ENCODE results near the gene FBXL16.

Gene FBXL16

DNA sequence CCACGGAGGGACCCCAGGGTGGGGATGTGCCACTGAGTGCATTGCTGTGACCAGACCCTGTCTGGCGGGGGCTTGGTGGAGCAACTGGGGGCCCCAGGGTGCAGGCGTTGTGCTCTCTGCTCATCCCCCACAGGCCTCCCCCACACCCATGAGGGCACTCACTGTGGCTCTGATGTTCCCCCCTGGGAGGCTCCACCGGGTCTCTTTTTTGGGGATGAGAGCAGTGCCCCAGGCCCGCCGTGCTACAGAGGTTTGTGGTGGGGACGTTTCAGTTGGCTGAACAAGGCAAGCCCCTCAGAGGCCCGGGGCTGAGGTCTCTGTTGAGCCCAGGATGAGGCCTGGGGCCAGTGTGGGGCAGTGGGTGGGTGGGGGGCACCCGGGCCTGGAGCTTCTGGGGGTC is 18.1 kb upstream of the FBXL16 start:
- no peak for DNase-seq (ENCODE audit: low spot score)

DNA sequence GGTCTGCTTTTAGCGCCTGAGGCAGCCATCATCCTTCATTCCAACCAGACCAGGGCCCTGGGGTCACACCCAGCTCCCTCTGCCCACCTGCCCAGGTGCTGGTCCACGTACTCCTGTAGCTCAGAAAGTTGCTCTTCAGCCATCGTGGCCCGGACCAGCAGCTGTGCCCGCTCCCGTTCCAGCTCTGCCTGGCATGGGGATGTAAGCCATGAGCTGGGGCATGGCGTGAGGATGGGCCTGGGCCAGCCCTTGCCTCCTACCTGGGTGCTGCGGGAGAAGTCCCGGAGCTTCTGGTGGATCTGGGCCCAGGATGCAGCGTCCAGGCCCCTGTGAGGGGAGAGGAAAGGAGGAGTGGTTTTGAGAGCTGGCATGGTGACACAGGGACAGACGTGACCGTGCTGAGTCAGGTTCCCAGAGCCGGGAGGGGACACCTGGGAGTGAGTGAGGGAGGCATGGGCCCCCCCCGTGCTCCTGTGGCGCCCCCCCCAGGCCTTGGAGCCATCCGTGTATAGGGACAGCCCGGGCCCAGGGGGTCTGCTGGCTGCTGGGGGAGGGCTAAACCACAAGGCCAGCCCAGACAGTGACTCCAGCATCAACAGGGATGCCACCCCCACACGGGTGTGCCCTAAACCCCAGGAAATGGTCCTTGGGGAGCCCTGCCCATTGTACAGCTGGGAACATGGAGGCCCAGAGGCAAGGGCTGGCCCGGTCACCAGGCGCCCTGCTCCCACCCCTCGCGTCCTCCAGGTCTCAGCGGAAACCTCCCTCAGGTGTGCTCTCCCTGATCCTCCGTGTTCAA is 17.4 kb upstream of the FBXL16 start:
- no peak for DNase-seq (ENCODE audit: low spot score)

DNA sequence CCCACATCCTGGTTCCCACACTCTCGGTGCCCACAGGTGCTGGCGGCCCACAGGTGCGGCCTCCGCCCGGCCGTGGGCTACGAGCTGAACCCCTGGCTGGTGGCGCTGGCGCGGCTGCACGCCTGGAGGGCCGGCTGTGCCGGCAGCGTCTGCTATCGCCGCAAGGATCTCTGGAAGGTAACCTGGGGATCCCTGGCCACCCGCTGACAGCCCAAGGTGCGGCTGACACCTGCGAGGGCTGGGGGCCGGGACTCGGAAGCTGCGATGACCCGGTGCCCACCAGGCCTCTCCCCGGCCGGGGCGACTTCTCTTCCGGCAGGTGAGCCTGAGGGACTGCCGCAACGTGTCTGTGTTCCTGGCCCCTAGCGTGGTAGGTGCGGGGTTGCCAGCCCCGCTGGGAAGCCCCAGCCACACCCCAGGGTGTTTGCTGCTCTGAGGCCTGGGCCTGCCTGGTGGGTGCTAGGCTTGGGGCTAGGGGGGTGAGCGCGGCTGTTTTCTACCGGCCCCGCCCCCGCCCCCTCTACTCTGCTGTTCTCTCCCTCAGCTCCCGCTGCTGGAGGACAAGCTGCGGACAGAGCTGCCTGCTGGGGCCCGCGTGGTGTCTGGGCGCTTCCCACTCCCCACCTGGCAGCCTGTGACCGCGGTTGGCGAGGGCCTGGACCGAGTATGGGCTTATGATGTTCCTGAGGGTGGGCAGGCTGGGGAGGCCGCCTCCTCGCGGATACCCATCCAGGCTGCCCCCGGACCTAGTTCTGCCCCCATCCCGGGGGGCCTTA is 16.4 kb upstream of the FBXL16 start:
- no peak for DNase-seq (ENCODE audit: low spot score)

DNA sequence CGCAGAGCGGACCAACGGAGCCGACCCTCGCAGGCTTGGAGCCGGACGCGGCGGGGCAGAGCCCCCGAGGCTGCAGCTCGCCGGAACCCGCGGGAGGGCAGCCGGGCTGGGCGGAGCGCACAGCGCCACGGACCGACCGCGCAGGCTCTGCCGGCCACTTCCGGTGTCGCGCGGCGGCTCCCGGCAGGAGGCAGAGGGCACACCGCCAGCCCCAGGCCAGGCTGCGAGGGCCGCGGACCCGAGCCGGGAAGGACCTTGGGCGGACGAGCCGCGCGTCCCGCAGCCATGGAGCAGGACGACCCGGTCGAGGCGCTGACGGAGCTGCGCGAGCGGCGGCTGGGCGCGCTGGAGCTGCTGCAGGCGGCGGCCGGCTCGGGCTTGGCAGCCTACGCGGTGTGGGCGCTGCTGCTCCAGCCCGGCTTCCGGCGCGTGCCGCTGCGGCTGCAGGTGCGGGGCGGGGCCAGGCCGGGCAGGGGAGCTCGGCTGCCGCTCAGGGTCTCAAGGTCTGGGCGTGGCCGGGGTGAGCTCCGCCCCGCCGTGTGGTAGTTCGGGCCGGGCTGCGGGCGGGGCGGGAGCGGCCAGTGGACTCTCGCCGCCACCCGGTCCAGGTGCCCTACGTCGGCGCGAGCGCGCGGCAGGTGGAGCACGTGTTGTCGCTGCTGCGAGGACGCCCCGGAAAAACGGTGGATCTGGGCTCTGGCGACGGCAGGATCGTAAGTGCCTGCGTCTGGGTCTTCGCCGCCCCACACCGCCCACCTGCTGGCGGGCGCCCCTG is 15.6 kb upstream of the FBXL16 start, which contains the start of gene ANTKMT:
ANTKMT (plus strand) TSS at position 157 of the 775 bp plus-strand sequence; CDS start at position 286, 129 bp downstream.
- peak; percentile 87 for DNase-seq (ENCODE audit: low spot score)

DNA sequence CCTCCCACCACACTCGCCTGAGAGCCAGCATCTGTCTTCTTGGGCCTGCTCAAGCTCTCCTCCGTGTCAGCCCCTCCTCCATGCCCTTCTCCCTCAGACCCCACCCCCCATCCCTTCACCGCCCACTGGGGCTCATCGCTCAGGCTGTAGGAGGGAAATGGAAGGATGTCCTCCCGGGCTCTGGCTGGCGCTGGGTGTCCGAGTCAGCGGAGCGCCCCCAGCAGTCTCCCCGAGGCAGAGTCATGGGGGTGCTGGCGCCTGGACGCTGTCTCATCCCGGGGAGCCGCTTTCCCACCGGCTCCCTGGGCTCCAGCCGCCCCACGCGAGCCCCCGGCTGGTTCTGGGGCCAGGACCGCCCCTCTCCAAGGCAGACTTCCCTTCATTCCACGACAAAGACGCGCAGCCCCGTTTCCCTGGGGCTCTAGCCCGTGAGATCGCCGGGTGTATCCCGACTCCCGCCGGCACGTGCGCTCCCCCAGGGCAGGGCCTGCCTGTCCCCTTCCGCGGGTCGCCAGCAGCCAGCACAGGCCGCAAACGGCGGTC is 14.9 kb upstream of the FBXL16 start:
- DNase-seq (ENCODE audit: low spot score), result peak; percentile 92

DNA sequence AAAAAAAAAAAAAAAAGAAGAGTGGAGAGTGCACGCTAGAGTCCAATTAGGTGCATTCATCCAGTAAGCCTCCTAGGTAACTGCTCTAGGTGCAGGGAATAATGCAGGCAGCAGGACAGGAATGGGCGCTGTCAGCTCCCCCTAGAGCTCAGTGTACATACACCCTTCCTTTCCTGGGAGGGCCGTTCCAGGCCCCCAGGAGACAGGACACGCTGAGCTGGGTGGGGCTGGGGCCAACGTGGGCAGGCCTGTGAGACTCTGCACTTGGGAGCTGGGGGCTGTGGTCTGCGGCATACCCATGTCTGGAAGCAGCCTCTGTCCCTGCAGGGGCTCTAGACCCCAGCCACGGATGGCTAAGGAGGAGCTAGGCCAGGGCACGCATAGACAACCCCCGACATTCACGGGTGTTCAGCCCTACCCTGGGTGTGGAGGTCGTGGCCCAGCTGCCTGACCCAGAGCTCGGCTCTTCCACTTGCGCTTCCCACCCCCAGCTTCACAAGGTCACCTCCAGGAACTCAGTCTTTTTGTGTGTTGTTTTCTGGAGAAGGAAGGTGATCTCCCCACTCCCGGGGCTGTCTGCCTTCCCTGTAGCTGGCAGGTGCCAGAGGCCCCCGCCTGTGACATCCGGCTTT is 14.3 kb upstream of the FBXL16 start:
- DNase-seq (ENCODE audit: low spot score), result peak; percentile 78

DNA sequence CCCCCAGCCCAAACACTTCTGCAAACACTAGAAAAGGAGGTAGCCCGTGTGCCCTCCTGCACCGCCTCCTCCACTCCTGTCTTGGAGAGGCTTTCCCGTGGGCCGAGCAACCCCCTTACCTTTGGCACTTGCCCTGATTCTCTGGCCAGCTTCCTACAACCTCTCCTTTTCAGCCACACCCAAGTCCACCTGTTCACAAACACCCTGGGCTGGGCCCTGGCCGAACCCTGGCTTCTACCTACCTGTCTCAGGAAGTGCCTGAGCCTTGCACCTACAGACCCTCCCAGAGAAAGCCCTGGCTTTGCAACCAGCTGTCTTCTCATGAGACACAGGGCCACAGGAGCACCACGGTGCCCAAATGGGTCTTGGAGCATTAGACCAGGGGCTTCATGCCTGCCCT is 13.3 kb upstream of the FBXL16 start:
- no peak for DNase-seq (ENCODE audit: low spot score)

DNA sequence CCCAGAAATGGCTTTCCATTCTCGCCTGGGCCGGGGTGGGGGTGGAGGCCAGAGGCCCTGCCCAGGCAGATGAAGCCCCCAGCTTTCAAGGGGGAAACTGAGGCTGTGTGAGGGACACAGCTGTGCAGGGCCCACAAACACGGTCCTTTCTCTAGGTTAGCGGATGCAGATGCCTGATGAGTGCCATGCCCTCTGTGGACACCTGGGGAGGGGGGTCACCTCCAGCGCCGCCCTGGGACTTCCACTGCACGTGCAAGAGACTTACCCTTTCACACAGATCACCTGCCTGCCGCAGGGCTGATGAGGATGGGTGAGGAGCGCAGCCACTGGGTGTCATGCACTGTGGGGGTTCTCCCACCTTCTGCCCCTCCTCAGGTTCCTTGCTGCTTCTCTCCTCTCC is 12.8 kb upstream of the FBXL16 start:
- no peak for DNase-seq (ENCODE audit: low spot score)

DNA sequence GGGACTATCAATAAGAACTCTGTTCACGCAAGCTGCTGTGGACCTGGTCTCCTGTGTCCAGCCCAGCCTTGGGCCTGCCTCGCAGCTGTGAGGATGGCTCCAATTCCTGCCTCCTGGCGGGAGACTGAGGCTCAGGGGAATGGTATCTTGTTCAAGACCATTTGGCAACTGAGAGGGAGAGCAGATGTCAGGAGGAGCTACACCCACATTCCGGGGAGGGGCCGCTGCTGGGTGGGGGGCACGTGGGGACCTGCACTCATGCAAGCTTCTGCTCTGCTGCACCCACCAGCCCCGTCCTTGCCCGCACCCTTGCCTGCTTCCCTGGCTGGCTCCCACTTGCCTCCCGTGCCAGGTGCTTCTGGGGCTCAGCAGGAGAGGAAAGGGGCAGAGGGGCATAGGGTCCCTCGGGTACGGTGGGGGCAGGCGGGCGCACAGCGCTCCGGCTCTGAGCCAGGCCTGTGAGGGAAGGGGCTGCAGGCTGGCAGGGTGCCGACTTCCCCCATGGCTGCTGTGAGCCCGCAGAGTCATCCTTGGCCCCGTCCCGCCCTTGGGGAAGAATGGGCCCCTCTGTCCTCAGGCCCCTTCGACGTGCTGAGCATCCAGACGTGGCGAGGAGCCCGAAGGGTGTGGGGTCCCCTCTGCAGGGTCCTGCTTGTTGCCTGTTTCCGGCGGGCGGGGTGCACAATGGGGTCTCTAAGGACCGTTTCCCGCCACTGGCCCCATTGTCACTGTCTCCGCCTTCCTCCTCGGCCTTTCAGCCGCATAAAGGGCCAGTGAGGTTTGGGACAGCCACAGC is 12.0 kb upstream of the FBXL16 start:
- DNase-seq (ENCODE audit: low spot score), result no peak

DNA sequence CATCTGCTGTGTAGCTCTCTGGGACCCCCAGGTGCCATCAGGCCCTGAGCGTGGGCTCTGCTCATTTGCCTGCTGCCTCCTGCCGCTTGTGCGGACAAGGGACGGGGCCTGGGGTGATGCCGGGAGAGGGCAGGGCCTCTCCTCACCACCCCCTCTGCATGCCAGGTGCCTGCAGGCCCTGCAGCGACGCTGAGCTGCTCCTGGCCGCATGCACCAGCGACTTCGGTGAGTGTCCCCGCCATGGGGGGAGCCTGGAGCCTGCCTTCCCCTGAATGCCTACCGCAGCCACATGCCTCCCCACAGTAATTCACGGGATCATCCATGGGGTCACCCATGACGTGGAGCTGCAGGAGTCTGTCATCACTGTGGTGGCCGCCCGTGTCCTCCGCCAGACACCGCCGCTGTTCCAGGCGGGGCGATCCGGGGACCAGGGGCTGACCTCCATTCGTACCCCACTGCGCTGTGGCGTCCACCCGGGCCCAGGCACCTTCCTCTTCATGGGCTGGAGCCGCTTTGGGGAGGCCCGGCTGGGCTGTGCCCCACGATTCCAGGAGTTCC is 11.2 kb upstream of the FBXL16 start:
- DNase-seq (ENCODE audit: low spot score), result no peak

DNA sequence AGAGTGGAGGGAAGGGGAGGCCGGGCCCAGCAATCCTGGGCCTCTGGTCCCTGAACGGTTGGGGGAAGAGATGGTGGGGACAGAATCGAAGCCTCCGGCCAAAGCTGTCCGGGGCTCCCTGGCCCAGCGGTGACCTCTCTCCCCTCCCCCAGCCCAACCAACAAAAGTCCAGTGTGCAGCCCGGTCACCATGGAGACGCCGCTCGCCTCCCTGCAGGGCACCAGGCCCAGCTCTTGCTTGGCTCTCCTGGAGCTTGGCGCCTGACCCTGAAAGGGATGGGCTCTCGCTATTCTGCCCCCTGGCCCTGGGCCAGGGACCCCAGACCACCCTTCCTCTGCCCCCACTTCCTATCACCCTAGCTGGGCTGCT is 10.6 kb upstream of the FBXL16 start:
- DNase-seq (ENCODE audit: low spot score), result no peak

DNA sequence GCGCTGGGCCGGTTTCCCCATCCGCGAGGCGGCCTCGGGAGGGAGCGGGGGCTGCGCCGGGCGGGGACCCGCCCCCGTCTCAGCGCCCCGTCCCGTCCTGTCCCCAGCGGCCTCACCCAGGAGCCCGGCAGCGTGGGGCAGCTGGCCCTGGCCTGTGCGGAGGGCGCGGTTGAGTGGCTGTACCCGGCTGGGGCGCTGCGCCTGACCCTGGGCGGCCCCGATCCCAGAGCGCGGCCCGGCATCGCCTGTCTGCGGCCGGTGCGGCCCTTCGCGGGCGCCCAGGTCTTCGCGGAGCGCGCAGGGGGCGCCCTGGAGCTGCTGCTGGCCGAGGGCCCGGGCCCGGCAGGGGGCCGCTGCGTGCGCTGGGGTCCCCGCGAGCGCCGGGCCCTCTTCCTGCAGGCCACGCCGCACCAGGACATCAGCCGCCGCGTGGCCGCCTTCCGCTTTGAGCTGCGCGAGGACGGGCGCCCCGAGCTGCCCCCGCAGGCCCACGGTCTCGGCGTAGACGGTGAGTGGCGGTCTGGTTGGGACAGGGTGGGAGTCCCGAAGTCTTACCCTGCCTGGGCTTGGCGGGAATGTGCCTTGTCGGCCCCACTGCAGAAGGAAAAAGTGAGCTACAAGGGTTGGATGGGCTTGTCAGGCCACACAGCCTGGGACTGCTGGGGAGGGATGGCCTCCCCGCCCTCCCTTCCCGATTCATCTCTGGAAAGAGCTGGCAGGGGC is 10.0 kb upstream of the FBXL16 start:
- DNase-seq (ENCODE audit: low spot score), result no peak

DNA sequence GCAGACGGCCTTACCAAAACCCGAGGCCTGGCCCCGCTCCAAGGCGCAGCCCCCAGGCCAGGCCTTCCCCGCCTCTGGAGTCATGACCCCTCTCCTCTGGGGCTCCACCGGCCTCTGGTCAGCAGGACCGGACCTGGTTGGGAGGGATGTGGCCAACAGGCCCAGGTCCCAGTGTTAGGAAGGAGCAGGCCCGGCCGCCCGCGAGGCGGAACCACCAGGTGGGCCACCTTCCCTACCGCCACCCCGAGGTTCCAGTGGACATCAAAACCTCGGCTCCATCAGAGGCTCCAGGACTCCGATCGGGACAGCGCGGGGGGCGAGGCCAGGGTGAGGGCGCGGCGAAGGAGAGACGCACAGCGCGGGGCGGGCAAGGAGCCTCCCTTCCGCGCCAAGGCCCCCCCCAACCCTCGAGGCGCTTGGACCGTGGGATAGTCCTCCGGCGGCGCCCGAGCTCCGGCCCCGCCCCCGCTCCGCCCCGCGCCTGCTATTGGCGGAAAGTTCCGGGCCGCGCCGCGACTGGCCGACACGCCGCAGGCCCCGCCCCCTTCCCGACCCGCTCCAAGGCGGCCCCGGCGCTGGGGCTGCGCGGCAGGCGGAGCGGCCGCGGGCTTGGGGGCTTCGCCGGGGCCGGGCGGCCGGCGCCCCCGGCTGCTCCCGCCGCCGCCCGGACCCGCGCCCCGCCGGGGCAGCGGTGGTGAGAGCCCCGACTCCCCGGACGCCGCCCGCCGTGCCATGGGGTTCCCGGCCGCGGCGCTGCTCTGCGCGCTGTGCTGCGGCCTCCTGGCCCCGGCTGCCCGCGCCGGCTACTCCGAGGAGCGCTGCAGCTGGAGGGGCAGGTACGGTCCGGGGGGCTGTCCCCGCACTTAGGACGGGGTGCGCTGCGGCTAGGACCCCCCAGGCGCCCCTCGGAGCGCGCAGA is 9.2 kb upstream of the FBXL16 start, which contains the start of gene METRN:
METRN (plus strand) TSS at position 561 of the 919 bp plus-strand sequence; CDS start at position 733, 172 bp downstream.
- DNase-seq (ENCODE audit: low spot score), result peak; percentile 82

DNA sequence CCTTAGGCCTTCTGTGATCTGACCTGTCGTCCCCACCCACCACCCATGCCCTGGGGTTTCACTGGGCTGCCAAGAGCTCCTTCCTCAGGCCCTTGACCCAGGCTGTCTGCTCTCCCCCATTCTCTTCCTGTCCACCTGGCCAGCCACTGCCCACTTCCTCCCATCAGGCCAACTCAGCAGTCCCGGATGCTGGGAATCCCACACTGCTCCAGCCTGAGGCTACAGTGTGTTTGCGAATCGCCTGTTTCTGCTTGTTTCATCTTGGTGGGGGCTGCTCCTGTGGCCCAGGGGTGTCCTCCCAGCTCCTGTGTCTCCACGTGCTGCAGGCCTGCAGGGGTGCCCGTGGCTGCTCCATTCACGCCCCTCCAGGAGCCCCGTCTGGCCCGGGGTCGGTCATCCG is 8.5 kb upstream of the FBXL16 start:
- no peak for DNase-seq (ENCODE audit: low spot score)

DNA sequence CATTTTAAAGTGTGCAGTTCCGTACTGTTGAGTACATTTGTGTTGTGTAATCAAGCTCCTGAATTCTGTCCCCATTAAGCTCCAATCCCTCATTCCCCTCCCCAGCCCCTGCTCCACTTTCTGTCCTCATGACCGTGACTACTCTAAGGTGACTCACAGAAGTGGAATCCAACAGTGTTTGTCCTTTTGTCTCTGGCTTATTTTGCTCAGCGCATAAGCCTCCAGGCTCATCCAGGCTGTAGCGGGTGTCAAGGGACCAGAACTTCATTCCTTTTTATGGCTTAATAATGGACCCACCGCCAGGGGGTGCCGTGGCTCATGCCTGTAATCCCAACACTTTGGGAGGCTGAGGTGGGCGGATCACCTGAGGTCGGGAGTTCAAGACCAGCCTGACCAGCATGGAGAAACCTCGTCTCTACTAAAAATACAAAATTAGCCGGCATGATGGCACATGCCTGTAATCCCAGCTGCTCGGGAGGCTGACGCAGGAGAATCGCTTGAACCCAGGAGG is 7.2 kb upstream of the FBXL16 start:
- DNase-seq (ENCODE audit: low spot score), result peak; percentile 70

DNA sequence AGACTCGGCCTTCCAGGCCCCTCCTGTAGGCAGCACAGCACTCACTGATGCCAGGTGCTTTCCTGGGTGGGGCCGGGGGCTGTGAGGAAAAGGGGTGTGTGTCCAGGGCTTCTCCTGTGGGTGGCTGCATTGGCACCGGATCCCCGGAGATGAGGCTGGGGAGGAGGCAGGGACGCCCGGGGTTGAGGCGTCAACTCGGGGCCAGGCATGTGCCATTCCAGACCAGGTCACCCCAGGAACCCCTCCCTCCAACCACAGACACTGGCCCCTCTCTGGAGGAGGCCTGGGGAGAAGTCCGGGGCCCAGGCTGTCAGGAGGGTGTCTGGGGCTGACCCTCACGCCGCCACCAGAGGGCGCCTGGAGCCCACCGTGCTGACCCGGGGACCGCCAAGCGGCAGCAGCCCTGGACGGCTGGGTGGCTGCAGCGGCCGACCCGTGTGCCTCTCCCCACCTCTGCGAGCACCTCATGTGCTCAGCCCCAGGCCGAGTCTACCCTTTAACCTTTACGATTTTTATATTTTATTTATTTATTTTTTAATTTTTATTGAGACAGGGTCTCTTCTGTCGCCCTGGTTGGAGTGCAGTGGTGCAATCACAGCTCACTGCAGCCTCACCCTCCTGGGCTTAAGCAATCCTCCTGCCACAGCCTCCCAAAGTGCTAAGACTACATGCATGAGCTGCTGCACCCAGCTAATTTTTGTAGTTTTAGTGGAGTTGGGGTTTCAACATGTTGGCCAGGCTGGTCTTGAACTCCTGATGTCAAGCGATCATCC is 6.1 kb upstream of the FBXL16 start:
- peak; percentile 80 for DNase-seq (ENCODE audit: low spot score)

DNA sequence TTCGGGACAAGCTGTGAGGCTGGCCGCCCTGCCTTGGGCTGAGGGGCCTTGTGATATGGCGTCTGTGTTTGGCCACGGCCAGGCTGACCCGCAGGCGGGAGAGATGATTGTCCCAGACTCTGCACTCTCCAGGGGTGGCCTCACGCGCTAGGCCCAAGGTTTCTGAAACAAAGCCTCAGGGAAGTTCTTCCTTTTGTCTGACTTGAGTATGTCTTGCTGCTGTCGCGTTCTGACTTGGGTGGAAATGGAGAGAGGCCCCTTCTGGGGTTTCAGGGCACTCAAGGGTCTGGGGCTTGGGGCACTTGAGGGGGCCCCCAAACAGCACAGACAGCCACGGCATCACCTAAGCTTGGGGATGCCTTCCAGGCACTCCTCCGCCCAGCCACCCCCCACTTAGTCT is 5.5 kb upstream of the FBXL16 start:
- DNase-seq (ENCODE audit: low spot score), result no peak

All from SK-N-DZ (cell line).